GM21528 (cell line): Measurements from ENCODE around the gene SCRN2.

Source experiments
- ATAC-seq: cut with Tn5 transposase; IDR thresholded peaks from one replicate; pipeline ENCODE4 v1.9.1; 2021; ENCODE audit warnings: mild to moderate bottlenecking, moderate library complexity; ENCODE audit not compliant: unreplicated experiment, low FRiP score

Gene SCRN2

DNA sequence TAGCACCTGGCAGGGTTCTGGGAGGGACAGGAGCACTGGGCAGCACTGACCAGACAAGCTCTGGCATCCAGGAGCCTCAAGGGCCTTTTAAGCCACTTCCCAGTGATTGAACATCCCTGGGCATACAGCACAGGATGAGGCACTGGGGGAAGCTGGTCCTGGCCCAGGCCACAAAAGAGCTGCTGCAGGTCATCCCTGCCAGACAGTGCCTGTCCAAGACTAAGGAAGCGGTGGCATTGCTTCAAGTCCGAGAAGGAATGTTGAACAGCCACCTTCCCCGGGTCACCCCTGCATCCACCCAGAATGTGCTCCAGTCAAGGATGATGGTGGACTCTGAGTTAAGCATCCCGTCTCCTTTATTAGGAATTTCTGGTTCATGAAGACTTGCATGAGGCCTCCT, 18.3 kb downstream of the SCRN2 start:
- ATAC-seq = no peak

DNA sequence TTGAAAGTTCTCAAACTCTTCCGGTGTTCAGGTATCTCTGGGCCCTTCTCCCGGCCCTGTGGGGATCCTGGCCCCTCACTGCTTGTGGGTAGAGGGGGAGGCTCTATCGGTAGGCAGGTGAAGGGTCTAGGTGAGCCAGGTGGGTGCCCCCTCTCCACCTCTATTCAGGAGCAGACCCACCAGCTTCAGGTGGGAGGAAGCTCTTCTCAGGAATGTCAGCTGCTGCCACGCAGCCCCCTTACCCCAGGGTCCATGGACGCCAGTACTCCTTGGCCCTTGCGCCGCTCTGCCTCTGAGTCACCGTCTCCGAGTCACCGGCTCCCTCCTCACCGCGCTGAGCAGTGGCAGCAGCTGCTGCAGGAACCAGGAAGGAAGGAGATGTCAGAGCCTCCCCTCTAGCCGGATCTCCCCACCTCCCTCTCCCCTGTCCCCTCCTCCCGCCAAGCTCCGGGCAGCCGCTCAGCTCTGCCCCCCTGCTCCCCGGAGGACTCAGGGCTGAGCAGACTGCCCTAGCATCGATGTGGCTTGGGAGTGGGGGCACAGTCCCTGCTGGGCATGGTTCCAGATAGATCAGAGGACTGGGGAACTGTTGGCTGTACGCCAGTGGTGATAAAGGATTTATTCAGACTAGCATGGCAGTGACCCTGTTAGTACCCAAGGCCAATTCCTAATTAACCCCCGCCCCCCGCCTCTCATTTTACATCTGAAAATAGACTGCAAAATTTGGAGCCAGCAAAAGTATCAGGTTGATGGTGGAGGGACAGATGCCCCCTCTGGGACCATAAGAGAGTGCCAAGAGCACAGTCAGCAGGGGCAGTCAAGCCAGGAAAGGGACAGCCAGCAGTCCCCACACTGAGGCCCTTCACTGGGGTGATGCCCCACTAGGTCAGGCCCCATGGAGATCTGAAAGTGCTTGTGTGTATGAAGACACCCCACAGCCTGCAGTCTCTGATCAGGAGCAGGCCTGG, 19.4 kb downstream of the SCRN2 start, which contains the start of gene OSBPL7:
Gene OSBPL7 (minus strand): TSS at position 371 of the 968 bp plus-strand sequence. CDS start 1,516 bp downstream, outside the sequence.
- no peak for ATAC-seq

DNA sequence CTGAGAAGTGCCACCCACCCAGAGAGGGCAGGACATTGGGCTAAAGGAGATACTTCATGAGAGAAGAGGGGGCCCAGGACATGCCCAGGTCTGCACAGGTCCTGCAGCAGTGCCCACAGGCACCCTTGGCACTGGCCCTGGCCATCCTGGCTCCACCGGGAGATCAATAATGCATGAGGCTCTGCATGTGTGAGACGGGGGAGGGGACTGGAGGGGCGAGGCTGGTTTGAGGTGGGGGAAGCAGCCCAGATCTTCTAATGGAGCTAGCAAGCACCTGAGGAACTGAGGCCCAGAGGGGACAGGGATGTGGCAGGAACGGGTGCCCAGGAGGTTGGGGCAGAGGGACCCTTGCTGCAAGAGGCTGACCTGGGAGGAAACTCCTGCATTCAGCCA, 20.0 kb downstream of the SCRN2 start:
- no peak for ATAC-seq

DNA sequence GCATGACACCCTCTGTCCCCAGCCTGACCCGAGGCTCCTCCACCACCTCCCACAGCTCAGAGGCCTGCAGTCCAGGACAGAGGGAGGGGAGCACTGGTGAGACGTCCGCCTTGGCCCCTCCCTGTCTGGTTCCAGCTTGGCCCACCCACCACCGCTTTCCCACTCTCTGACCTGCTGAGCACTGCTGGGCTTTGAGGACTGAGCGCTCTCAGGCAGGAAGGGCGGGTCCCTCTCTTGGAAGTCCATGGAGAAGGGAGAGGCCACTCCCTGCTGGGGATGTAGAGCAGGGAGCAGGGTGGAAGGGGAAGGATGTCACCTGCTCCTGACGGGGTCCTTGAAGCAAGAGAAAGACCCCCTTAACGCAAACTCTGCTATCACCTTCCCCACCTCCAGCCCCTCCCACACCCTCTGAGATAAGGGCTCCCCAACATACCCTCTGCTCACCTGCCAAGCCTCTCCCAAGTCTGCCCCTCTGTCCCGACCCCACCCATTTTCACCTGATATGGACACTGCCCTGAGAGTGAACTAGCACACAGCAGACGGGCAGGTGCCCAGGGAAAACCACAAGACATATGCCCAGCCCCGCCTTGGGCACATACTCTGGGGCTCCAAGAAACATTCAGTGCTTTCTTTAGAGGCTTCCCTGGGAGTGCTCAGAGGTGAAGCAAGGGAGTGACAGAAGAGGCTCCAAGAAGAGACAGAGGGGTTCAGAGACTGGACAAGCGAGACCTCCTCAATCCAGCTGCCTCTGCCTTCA, 20.9 kb downstream of the SCRN2 start:
- no peak for ATAC-seq

DNA sequence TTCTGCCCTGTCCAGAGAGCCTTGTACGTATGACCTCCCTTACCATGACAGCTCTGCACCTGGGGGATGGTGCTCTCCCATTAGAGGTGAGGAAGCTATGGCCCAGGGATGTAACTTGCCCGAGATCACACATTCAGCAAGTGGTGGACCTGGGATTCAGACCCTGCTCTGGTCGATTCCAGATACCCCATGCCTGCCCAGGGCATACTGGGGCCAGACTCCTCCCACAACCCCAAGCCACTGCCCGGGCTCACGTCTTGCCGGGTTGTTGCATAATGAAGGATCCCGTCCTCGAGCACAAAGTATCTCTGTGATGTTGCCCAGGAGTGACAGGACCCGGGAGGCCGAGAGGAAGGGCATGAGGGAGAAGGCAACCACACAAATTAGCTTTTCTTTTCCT, 21.6 kb downstream of the SCRN2 start:
- ATAC-seq = no peak

DNA sequence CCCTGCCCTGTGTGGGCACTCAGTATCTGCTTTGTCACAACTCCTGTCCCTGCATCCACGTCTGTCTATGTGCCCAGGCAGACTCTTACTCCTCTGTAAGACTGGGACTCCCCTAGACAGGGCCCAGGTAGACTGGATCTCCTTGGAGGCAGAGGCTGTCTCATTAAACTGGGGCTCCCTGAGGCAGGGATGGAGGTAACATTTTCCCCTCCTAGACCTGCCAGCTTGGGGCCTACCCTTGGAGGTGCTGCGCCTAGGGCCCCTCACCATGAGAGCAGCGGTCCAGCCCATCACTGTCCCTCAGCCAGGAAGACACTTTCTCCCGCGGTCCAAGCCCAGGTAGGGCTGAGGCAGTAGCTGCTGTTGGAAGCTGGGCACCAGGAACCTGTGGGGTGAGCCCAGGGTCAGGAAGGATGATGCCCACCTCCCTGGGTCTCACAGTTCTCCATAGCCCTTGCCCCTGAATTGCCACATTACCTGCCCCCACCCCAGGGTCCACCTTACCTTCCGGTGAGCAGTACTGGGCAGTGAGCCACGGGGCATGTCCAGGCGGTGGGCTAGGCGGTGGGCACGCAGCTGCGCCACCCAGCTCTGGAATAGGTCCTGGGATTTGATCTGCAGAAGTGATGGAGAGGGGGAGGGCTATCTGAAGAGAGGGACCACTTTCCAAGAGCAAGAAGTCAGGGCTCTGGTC, 22.9 kb downstream of the SCRN2 start:
- no peak for ATAC-seq

DNA sequence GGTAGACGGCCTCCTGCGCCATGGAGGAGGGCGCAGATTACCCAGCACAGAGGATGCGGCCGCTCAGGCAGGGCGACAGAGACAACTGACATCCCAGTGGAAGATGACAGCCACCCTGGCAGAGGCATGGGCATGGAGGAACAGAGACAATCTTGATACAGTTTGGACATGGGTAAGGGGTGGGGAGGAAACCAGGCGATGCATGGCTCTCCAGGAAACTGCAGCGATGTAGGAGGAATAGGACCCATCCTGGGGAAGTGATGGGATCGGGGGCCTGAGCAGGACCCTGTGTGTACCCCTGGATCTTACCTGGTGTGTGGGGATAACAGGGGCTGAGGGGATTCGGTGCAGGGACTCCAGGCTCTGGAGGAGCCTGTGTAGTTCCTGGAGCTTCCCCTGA, 24.1 kb downstream of the SCRN2 start:
- no peak for ATAC-seq

DNA sequence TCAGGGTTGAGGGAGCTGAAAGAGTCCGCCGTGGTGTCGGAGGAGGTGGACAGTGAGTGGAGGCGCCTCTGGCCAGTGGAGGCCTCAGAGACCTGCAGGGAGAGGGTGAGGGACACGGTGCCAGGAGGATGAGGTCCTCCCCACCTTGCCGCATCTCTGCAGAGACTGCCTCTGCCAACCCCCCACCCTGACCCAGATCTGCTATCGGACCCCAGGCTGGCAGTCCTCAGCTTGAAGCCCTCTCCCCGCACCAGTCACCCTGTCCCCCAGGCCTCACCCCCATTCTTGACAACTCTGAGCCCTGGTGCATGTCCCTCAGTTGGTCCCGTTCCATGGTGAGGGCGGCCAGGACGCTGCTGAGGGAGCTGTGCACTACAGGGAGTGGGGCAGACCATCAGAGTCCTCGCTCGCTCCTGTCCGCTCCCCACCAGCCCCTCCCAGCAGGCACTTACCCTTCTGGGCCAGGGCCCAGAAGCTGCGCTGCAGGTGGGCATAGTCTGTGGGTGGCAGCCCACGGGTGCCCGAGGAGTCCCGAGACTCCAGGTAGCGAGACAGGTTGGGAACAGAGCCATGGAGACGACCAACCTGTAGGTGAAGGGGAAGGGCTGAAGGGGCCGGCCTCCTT, 24.9 kb downstream of the SCRN2 start:
- ATAC-seq = no peak

DNA sequence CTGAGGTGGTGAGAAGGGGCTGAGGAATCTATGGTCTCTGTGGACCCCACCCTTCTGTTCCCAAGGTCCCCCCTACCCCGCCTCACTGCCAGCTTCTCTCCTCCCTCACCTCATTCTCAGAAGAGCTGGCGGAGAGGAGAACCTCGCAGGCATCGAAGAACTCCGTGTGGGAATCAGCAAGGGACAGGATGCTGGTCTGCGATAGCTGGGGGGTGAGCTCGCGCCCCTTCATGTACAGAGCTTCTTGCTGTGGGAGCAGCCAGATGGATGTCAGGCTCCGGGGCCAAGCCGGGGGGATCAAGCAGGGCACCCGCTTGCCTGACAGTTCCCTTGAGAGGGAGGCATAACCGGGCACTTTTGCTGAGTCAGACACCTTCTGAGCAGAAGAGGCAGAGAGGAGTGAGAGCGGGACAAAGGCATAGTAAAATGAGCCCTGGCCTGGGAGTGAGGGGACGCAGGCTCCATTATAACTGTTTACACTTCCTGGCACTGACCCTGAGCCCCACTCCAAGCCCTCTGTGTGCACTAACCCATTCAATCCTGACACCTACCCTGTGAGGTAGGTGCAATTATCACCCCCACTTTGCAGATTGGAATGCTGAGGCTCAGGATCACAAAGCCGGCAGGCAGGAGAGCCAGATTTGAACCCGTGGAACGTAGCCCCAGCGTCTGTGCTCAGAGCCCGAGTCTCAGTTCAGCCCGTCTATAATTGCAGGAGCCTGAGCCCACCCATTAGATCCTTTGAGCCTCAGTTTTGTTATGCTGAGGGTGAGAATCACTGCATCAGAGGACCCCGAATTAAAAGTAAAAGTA, 25.8 kb downstream of the SCRN2 start:
- ATAC-seq = no peak

DNA sequence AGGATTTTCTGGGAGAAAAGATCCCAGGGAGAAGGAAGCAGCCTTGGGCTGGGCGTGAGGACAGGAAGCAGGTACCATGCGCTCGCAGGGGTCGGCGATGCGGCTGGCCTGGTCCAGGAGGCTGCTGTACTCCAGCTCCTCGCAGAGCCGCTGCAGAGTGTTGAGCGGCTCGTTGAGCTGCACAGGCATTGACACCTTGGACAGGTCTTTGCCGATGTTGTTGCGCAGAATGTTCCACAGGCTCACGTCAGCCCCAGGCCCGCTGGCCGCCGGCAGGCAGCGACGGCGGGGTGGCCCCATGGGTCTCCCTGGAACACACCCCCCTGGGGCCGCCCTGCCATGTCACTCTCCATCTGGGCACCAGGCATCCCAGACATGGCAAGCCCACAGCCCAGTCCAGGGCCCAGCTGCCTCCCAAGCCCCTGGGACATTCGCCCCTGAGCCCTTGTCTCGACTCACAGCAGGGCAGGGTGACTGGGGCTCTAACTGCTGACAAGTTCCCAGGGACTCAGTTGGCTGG, 27.5 kb downstream of the SCRN2 start:
- ATAC-seq = no peak

DNA sequence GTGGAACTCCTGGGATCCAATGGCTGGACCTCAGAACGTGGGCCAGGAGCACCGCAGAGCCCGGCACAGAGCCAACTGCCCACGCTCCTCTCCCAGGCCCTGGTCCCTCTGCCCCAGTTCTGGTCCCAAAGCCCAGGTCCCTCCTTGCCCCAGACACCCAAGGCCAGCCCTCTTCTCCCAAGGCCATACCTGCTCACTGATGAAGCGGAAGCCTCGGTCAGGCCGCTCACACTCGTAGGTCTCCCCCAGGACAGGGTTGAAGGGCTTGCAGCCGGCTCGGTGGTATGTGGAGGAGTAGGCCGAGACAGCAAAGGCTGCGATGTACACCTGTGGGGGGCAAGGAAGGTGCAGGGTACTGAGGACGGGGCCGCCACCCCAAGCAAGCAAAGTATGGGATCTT, 28.0 kb downstream of the SCRN2 start:
- ATAC-seq = no peak

DNA sequence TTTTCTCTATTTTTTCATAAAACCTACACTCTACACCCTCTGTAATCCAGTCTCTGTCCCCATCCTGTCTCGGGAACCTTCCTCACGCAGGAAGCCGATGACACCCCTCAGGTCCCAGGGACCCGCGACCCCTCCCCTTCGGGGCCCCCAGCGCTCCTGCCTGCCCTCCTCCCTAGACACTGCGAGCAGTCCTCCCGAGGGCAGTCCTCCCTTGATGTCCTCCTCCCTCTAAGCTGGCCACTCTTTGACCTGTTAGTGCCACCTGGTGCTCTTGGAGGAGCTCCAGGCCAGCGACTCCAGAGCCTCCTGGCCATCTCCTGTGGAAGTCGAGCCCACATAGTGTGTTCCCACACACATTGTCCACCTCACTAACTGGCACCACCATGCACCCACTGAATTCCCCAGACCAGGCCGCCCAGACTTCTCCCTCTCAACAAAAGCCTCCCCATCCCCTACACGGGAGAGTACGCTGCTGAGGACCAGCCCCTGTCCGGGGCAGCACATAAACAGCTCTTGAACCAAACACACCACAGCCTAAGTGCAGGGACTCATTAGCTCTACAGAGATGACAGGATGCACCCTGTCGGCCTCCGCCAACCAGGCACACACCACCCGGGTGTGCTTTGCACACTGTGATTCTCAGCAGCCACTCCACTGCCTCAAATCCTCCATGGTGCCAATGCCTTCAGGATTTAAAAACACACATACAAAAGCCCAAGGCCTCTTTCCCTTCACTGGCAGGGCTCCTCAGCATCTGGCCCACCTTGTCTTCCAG, 28.7 kb downstream of the SCRN2 start:
- no peak for ATAC-seq

DNA sequence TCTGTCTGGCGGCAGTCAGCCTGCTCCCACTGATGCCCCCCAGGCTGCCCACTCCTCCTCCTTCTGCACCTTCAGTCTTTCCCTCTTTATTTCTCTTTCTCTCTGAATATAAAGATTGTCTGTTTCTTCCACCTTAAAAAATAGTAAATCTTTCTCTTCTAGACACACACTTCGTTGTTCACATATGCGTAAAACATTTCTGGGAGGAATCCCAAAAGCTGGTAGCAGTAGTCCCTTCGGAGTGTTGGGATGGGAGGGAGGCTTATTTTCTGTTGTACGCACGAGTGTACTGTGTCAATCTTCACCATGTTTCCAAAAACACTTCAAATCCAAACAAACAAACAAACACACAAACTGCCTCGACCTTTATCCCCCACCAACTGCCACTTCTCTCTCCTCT, 29.4 kb downstream of the SCRN2 start:
- no peak for ATAC-seq

DNA sequence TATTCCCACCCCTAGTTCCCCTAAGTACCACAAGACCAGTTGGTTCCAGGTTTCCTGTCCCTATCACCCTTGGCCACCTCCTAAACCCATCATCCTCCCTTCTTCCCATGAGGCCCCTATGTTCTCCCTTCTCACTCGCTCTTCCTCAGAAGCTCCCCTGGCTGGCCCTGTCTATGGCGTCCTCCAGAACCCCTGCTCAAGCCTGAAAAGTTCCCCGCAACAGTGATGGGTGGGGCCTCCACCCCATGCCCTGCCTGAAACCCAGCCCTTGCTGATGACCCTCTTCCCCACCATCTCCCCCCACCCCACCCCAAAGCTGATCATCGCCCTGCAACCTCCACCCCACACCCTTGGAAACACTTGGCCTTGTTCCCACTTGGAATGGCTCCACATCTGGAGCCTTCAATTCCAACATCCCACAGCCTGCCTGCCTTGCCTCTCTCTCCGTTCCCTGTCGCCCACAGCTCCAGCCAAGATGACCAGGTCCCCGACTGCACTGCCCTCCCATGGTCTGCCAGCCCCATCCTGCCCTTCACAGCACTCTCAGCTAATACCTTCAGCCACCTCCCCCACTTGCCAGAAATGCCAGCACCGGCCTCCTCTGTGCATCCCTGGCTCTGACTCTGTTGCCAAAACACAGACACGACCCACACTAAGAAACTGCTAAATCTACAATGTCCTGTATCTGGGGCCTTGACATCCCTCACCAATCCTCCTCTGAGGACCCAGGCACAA, 30.0 kb downstream of the SCRN2 start:
- ATAC-seq = no peak

DNA sequence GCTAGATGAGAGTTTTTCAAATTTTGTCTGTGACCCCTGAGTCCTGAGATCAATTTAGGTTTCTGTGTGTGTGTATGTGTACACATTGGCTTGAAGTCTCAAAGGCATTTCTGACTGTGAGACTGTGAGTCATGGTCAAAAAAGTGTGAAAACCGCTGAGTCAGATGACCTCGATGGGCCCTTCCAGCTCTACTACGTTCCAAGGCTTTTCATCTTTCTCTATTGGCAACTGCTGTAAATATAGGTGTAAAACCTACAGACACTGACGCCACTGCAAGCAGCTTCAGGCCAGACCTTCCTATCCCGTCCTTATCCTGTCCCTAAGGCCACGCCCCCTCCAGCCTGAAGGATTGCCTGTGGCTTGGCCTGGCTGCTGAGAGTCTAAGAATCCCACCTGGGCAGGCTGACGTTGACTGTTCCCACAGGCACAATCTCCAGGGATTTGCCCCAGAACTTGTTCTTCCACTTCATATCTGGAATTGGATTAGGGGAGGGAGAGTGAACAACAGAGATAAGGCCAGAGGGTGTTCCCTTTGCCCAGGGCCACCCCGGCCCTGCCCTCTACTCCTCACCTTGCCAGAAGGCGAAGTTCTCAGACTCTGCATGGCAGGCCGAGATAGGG, 30.8 kb downstream of the SCRN2 start:
- ATAC-seq = no peak

DNA sequence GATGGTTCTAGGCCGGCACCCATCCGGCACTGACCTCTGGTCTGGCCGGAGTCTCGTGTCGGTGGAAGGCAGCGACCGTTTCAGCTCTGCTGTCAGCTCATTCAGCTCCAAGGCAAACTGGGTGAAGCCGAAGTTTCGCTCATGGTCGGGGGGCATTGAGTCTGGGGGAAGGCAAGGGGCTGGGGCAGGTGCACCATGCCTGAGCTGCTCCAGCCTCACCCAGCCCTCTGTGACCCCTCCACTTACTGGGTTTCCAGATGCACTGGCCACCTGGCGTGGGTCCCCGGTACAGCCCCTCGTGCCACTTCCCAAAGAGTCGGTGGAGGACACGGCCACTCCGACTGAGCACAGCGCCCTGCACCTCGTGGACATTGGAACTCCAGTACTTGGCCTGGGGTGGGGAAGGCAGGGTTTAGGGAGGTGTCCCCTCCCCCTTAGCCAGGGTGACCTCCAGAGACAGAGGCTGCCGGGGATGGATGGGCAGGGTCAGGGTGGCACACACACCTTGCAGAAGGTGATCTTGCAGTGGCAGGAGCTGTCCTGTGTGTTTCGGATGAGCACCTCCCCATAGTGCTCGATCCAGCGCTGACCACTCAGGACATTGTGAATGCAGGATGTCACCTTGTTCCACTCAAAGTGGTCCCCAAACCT, 32.1 kb downstream of the SCRN2 start:
- ATAC-seq = no peak
